DLD1 (cell line): ENCODE data around the gene NPTX2.
"Not testable (repeated sequence)": the region's sequence is repeated elsewhere in the genome, so short reads cannot be mapped to it uniquely, and the experiment has no call there.

Source experiments
- in situ Hi-C: cut with HindIII; loops from 2 replicates; pipeline ENCODE4 v1.10.0; 2017; ENCODE audit warnings: low sequenced_read_pairs

NPTX2 gene, protein sequence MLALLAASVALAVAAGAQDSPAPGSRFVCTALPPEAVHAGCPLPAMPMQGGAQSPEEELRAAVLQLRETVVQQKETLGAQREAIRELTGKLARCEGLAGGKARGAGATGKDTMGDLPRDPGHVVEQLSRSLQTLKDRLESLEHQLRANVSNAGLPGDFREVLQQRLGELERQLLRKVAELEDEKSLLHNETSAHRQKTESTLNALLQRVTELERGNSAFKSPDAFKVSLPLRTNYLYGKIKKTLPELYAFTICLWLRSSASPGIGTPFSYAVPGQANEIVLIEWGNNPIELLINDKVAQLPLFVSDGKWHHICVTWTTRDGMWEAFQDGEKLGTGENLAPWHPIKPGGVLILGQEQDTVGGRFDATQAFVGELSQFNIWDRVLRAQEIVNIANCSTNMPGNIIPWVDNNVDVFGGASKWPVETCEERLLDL

DNA sequence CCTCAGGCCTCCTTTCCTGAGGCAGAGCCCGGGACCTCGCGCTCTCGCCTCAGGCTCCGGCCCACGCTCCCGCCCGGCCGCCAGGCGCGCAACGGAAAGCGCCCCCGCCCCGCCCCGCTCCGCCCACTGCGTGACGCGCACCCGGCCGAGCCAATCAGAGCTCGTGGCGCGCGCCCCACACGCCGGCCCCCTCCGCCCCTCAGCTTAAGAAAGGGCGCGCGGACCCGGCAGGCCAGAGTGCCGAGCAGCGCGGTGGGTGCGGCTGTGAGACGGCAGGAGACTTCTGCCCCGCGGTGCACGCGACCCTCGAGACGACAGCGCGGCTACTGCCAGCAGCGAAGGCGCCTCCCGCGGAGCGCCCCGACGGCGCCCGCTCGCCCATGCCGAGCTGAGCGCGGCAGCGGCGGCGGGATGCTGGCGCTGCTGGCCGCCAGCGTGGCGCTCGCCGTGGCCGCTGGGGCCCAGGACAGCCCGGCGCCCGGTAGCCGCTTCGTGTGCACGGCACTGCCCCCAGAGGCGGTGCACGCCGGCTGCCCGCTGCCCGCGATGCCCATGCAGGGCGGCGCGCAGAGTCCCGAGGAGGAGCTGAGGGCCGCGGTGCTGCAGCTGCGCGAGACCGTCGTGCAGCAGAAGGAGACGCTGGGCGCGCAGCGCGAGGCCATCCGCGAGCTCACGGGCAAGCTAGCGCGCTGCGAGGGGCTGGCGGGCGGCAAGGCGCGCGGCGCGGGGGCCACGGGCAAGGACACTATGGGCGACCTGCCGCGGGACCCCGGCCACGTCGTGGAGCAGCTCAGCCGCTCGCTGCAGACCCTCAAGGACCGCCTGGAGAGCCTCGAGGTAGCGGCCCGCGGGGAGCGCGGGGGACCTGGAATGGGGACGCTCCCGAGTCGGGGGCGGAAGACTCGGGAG lies at the start of gene NPTX2:
Gene NPTX2 (plus strand): TSS at position 235 of the 909 bp plus-strand sequence. CDS start 177 bp downstream, at position 412.
- in situ Hi-C loops, result no loop called here

DNA sequence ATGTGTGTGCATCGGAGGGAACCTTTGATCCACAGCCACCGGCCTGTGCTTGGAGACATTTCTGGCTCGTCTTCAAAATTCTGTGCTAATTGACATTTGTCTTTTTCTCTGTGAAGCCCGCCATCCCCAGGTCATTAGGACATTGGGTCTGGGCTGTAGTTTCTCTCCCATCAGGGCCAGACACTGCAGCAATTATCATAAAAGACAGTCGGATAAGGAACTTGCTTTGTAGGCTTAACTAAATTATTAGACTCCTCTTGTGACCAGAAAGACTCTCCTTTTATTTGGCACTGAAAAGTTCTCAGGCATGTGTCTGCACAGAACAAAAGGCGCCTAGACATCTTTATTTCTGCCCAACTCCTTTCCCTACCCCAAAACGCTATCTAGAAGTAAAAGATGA lies 49.1 kb upstream of the NPTX2 start:
- in situ Hi-C loops, result no loop called here

DNA sequence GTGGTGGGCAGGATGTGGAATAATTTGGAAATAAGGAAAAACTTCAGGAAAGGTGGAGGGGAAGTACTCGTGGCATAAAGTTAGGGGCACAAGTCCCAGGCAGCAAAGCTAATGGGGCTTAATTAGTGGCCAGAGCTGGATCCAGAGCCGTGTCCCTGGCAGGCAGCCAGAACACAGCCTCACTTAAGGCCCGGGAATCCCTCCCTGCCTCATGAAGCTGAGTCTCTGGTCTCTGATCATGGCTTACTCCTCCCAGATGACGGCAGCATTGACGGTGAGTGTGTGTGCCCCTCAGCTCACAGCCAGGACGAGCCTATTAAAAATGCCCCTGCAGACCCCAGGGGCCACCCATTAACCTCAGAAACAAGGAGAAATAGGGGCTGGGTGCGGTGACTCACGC lies 48.2 kb upstream of the NPTX2 start:
- in situ Hi-C loops, result no loop called here

DNA sequence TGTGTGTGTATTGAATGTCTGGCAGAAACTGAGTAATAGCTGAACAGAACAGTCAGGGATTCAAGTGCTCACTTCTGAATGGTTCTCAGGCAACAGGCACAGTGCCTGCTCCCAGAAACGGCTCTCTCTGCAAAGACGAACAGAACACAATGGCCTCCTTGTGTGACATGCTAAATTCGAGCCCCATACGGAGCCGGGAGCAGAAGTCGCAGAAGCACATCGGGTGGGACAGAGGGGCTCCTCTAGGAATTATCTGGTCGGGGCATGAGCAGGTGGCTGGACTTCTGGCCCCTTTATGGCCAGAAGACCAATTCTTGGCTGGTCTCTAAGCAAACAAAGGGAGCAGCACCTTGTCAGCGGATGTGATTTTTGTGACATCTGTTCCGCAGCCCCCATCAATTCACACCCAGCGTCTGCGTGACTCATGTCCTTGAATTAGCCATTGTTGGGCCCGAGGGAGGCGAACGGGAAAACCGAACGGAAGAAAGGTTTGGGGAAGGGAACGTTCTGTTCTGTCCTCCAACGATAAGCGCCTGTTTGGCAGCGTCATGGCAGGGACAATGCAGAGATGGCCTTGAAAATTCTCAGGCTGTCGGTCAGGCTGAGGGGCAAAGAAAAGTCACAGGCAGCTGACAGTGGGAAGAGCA lies 47.3 kb upstream of the NPTX2 start:
- in situ Hi-C loops, result no loop called here

DNA sequence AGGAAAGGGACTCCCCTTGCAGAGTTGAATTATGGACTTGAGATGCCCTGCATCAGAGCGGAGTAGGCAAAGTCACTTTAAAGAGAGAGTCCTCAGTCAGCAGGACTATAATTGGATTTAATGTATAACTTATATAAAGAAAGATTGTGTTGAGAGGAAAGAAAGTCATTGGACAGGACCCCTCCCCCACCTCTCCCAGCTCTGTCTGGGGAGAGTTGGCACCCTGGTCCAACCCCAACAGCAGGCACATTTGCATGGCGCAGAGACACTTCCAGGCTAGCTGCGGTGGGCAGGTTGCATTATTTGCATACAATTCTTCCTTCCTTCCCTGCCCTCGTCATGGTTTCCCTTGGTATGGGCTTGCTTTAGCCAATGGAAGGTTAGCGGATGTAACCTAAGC lies 46.1 kb upstream of the NPTX2 start:
- in situ Hi-C loops, result no loop called here

DNA sequence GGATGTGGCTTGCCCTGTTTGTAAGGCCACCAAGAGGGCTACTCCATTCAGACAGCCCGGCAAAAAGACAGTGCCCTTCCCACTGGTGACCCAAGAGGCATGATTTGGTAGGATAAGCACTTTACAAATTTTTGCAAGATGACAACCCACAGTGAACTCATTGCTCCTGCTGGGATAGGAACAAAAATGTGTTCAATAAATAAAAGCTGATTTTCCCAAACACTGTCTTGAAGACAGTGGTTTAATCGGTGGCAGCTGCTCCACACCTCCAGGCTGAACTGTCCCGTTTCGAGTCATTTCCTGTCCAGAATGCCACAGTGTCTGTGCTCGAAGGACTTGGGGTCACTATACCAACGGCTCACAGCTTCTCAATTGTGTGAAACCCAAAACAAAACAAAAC lies 45.1 kb upstream of the NPTX2 start:
- in situ Hi-C loops, result no loop called here

DNA sequence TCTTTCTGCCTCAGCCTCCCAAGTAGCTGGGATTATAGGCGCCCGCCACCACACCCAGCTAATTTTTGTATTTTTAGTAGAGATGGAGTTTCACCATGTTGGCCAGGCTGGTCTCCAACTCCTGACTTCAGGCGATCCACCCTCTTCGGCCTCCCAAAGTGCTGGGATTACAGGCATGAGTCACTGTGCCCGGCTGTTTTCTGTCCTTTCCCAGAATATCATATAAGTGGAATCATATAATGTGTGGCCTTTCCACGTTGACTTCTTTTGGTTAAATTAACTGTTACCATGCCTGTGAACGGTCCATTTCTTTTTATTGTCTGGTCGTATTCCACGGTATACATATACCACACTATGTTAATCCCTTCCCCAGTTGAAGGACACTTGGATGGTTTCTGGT lies 44.4 kb upstream of the NPTX2 start:
- in situ Hi-C loops, result not testable (repeated sequence)

DNA sequence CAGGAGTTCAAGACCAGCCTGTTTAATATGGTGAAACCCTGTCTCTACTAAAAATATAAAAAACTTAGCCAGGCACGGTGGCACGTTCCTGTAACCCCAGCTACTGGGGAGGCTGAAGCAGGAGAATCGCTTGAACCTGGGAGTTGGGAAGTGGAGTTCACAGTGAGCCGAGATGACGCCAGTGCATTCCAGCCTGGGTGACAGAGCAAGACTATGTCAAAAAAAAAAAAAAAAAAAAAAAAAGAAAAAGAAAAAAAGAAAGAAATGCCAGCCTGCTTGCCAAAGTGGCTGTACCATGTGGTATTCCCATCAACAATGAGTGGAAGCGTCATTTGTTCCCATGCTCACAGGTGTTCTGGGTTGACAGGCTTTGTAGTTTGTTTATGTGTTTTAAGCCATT lies 43.3 kb upstream of the NPTX2 start:
- in situ Hi-C loops, result no loop called here

DNA sequence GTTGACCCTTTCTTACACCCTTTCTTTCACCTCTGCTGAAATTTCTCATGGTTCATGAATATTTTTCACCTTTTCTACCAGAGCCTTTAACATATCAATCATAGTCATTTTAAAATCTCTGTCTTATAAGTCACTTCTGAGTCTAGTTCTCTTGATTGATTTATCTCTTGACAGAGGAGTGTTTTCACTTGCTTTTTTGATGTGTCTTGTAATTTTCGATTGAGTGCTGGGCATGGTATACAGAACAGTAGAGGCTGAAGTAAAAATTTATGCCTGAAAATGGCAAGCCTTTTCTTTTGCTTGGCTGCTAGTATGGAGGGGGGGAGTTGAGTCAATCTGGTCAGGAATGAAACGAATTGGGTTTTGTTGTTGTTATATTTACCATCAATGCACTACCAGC lies 41.2 kb upstream of the NPTX2 start:
- in situ Hi-C loops, result no loop called here

DNA sequence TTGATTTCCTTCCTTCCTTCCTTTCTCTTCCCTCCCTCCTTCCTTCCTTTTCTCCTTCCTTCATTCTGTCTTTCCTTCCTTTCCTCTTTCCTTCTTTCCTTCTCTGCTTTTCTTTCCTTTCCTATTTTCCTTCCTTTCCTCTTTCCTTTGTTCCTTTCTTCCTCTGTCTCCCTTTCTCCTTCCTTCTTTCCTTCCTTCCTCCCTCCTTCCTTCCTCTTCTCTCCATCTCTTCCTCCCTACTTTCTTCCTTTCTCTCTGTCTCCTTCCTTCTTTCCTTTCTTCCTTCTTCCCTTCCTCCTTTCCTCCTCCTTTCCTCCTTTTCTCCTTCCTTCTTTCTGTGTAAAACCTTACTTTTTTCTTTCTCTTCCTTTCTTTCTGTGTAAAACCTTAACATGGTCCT lies 32.3 kb upstream of the NPTX2 start:
- in situ Hi-C loops, result no loop called here

DNA sequence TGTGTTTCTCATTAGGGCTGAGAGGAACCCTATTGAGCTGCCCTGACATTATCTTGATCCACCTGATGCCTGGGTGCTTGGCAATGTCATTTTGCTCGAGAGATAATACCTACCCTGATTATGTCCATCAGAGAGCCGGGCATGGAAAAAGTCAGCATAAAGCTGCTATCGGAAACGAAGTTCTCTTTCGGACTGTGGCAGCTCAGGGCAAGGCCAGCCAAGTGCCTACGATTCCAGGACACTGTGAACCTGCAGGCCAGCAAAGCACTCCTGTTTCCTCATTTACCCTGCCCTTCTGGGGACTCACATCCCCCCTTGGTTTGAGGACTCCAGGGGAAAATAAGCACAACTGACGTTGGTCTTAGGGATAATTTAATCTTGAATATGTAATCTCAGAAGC lies 25.2 kb upstream of the NPTX2 start:
- in situ Hi-C loops, result no loop called here

DNA sequence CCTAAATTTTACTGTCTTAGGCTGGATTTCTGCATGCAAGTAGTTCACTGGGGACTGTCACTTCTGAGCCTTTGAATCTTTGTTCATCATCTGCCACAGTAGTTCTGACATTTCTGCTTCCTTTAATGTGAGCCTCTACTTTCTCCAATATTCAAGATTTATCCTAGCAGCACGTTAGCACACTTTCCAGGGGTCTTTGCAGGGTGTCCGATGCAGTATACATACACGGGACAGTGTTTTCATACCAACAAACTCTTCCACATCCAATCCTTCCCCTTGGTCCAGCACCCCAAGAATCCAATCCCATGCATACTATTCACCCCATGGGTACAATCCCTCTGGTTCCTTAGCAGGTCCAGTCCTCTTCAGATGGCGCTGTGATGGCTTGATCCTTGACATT lies 22.7 kb upstream of the NPTX2 start:
- in situ Hi-C loops, result no loop called here

DNA sequence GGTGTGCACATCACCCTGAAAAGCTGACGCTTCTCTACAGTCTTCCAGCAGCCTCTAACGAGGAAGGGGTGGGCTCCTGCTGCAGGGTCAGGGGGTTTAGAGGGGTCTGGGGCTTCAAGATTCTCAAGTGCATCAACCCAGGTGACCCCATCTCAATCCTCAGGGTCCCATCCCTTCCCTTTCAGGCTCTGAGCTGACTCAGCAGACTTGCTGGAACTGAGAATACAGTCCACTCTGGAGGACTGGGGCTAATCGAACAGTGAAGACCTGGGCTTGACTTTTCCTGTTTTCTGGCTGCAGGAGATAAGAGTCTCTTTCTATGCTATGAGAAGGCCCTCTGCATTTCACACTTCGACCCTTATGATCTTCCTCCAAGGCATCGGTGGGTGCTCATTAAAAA lies 22.3 kb upstream of the NPTX2 start:
- in situ Hi-C loops, result no loop called here

DNA sequence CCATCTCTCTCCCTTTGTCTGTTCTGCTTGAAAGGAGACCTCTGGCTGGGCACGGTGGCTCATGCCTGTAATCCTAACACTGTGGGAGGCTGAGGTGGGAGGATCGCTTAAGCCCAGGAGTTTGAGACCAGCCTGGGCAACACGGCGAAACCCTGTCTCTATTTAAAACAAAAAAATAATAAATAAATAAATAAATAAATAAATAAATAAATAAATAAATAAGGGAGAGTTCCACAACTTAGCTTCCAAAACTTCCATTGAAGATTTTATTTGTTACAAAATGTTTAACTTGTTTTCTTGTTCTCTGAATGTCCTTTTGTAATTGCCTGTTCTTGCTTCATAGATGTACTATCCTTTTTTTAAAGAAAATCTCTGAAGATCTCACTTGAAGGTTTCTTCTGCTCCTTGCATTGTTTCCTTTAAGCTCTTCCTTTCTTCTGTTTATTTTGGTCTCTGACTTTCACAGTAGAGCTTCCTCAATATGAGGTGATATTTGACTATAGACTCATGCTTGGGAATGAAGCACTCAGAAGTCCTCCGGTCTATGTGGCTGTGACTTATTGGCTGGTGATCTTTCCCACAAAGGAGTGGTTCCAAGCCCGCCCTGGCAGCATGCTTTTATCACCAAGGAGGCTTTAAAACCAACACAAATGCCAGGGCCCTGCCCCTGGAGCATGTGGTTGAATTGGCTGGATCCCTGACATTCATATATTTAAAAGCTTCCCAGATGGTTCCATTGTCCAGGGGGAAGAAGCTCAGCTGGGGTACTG lies 18.1 kb upstream of the NPTX2 start:
- in situ Hi-C loops, result no loop called here

DNA sequence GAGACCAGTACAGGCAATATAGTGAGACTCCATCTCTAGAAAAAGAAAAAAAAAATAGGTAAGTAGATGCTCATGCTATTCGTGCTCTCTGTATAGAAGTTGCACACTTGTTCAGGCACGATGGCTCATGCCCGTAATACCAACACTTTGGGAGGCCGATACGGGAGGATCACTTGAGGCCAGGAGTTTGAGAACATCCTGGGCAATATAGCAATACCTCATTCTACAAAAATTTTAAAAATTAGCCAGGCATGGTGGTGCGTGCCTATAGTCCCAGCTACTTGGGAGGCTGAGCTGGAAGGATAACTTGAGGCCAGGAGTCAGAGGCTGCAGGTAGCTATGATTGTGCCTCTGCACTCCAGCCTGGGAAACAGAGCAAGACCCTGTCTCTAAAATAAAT lies 17.2 kb upstream of the NPTX2 start:
- in situ Hi-C loops, result no loop called here

DNA sequence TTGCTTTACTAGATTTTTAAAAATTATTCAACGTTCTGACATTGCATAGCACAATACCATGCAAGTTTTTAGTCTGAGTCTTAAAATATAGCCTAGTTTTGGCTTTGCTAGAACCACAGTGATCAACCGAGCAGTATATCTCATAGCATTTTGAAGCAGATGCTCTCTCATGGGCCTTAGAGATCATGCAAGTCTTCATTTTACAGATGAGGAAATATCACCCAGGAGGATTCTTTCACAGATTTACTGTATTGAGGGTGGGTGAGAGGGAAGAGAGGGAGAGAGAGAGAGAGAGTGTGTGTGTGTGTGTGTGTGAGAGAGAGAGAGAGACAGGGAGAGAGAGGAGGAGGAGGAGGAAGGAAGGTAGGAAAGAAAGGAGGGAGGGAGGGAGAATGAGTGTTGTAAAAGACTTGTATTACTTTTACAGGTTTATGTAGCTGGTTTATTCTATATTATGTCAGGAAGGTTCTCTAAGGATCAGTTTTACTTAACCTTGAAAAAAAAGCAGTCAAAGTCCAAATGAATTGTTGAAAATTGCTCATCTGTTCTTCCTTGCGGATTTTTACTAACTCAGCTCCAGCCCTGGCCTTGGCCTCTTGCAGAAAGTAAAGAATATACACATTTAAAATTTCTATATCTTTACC lies 14.2 kb upstream of the NPTX2 start:
- in situ Hi-C loops, result no loop called here

DNA sequence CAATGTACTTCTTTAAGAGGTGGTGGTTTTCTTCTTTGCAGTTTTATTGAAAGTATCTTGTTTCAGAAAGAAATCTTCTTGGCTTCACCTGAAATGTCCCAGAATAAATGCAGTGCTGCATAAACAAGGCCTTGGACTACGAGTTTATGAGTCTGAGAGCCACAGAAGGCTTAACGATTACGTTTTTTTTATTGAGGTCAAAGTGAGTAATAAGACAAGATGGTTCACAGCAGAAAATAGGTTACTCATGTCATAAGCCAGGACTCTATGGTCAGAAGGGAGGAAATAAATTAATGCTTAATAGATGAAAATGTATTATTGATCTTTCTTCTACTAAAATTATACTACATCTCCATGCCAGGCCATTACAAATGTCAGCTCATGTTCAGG lies 13.7 kb upstream of the NPTX2 start:
- in situ Hi-C loops, result no loop called here

DNA sequence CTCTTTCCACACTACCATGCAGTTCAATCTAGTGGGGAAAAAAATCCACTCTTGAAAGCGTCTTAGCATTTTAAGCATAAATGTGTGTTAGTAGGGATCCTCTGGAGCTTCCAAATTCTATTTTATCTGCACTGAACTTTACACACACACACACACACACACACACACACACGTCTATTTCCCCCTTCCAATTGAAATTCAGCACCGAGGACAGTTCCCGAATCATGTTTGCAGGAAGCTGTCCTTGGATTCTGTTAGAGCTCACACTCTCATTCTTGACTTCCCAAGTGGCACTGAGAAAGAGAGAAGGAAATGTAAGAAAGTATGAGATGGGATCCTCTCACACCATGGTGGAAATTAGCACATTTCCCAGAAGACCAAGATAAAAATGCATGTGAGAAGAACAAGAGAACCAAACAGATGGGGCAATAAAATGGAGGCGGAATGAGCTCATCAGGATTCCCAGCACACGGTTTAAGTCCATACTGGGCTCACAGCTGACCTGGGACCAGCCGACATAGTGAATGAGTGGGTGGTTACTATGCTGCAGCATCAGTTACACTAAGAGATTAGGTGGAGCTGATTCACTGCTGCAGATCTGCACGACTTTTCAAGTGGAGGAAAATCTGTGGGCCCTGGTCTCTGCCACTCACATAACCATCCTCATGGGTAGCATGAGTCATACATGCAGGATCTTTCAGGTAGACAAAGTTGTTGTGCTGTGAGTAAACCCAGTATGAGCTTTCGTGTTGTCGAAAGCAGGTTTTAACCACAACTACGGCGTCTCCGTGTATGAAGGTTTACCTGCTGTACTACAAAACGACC lies 3.3 kb upstream of the NPTX2 start:
- in situ Hi-C loops, result no loop called here

DNA sequence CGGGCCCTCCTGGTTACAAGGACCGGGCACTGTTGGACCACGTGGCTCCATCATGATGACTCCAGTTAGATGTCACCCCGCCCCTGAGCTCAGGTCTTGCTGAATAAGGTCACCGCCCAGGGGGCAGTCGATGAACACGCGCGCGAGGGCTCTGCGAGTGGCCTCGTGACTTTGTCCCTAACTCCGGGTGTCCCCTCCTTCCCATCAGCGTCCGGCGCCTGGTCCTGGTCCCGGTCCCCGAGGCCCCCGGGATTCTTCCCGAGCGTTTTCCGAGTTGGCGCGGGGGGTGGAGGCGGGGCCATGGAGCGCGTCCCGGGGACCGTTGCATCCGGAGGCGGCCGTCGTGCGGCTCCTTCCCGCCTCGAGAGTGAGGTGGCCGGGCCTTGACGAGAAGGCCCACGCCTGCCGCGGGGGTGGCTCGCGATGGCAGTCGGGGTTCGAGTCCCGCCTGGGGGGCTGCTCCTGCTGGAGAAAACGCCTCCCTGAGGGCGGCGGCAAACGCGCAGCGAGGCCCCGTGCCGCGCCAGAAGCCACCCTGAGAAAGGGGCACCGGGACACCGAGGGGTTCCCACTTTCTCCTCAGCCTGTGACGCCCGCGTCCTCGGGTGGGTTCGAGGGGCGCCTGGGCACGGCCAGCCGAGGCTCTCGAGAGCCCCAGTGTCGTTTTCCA lies 569 bp upstream of the NPTX2 start:
- in situ Hi-C loops, result no loop called here
